NCI-H1417 treated with DMSO at 0.1 percent for 48 hours (cell line): Measurements from ENCODE around the gene CFAP74.

Source experiments
- DNase-seq: peaks from one replicate; lab custom pipeline; 2025; lab: John Stamatoyannopoulos, UW

CFAP74 gene

GRCh38 chr1:2039251-2039650, 35.7 kb upstream of the CFAP74 start:
- DNase-seq, result no peak

GRCh38 chr1:2038229-2038628, 34.6 kb upstream of the CFAP74 start:
- DNase-seq, result no peak

- no peak for DNase-seq
Measured at GRCh38 chr1:2037314-2037979, 33.9 kb upstream of the CFAP74 start.

DNA sequence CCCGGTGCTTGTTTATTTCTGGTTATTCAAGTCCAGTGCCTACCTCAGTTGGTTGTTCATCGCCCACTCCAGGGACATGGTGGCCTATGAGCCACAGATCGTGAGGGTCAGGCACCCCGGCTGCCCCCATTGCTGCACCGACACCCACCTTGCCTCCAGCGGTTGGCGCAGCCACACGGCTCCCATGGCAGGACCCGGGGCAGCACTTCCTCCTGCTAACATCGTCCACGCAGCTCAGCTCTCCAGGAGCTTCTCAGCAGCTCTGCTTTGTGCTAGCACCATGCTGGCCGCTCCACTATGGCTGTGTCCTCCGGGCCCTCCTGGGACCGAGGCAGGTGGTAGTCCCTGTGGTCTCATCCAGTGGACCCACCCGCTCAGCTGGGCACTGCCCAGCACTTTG, 32.7 kb upstream of the CFAP74 start:
- no peak for DNase-seq

- DNase-seq, result no peak
Measured at GRCh38 chr1:2033165-2033564, 29.6 kb upstream of the CFAP74 start.

DNA sequence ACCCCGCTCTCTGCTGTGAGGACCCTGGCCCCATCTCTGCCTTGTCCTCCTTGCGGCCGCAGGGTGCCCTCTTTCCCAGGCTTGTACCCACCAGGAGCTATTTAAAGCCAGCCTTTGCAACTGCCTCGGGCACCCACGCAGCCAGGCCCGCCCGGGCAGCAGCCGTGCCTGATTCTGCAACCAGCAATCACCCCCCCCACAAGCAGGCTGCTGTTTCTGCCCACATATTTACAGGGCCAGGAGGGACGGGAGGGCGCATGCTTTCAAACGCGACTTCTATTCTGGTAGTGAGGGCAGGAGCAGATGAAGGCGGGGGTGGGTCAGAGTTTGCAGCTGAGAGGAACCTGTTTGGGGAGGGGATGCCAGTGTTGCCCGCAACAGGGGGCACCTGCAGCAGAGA, 29.2 kb upstream of the CFAP74 start:
- no peak for DNase-seq

- no peak for DNase-seq
Measured at GRCh38 chr1:2031546-2032540, 28.3 kb upstream of the CFAP74 start.

- no peak for DNase-seq
Measured at GRCh38 chr1:2030076-2030871, 26.7 kb upstream of the CFAP74 start.

DNA sequence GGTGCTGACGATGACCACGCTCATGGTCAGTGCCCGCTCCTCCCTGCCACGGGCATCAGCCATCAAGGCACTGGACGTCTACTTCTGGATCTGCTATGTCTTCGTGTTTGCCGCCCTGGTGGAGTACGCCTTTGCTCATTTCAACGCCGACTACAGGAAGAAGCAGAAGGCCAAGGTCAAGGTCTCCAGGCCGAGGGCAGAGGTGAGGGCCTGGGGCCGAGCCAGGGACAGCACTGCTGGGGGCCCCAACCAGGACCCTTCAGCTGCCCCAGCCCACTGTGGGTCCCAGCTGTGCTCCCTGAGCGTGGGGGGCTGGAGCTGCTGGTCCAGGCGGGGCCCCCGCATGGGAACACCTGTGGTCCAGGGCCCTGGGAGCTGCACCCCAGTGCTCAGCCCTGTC, 26.0 kb upstream of the CFAP74 start:
- no peak for DNase-seq

DNA sequence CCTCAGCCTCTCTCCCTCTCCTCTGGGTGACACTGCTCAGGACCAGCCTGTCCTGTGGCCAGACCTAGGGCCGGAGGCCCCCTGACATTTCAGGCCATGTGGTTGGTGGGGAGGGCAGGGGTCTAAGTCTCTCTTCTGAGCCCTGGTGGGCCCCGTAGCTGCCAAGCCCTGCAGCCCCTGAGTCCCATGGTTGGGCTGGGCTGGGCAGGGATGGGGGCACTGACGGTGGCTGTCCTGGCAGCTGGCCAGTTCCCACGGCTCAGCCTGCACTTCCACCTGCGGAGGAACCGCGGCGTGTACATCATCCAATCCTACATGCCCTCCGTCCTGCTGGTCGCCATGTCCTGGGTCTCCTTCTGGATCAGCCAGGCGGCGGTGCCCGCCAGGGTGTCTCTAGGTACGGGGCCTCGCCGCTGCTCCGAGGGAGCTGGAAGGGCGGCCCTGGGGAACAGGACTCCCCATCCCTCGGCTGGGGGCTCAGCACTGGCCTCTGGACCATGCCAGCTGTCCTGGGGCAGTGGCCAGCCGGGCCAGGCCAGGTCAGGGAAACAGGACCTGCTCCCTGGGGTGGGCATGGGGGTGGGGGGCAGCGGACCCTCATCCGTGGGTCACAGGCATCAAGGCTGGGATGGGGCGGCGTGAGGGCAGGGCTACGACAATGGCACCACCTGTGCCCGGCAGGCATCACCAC, 25.4 kb upstream of the CFAP74 start:
- DNase-seq, result no peak

DNA sequence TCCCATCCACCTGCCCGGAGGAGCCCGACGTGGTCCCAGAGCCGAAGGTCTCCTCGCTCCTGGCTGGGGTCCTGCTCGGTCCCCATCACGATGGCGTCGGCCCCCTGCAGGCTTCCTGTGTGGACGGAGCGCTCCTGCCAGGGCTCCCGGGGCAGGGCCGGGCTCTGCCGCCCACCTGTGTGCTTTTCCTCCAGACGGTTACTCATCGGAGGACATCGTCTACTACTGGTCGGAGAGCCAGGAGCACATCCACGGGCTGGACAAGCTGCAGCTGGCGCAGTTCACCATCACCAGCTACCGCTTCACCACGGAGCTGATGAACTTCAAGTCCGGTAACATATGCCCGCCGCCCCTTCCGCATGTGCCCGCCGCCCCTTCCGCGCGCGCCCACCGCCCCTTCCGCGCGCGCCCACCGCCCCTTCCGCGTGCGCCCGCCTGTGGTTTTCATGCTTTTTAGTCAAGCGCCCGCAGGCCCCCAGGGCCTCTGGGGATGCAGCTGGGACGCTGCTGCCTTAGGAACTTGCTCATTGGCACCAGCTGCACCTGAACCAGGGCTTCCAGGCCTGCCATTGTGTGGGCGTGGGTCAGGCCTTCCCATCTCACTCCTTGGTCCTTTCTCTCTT, 24.5 kb upstream of the CFAP74 start:
- no peak for DNase-seq

DNA sequence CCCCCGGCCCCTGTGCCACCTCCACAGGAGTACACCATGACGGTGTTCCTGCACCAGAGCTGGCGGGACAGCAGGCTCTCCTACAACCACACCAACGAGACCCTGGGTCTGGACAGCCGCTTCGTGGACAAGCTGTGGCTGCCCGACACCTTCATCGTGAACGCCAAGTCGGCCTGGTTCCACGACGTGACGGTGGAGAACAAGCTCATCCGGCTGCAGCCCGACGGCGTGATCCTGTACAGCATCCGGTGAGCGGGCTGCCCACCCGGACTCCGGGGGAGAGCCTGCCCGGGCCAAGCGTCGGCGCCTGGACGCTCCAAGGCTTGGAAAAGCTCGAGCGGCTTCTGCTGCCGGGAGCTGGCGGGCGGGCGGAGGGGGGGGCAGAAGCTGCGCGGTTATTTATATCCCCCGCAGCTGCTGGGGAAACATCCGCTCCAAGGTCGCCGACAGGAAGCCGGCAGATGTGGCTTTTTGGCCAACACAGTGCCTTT, 21.9 kb upstream of the CFAP74 start:
- DNase-seq, result no peak

DNA sequence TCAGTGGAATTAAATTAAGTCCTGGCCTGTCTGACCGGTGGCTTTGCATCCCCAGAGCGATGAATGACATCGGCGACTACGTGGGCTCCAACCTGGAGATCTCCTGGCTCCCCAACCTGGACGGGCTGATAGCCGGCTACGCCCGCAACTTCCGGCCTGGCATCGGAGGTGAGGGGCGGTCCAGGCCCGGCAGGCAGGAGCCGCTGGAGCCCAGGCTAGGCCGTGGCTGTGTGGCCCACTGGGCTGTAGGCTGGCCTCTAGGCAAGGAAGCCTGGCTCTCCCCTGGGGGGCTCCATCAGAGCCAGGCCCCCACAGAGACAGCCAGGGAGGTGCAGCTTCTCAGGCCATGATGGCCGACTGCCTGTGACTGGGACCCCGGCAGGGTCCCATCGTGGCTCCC, 21.3 kb upstream of the CFAP74 start:
- DNase-seq, result no peak

DNA sequence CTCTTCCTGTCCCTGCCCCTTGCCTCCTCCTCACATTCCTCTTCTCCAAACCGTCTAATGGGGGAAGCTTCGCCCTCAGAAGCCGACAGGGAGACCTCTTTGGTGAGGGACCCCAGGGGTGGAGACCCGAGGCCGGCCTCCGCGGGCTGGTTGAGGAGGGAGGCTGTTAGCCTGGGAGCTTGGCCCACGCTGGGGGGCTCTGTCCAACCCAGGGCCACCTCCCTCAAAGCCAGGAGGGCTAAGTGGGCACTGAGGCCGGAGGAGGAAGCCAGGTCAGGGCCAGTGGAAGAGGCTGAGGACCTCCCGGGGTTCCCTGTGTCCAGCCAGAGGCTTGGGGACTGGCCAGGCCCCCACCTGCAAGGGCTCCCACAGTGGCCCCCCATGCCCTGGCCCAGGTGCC, 20.9 kb upstream of the CFAP74 start:
- no peak for DNase-seq

- DNase-seq, result no peak
Measured at GRCh38 chr1:2023187-2023586, 19.6 kb upstream of the CFAP74 start.

DNA sequence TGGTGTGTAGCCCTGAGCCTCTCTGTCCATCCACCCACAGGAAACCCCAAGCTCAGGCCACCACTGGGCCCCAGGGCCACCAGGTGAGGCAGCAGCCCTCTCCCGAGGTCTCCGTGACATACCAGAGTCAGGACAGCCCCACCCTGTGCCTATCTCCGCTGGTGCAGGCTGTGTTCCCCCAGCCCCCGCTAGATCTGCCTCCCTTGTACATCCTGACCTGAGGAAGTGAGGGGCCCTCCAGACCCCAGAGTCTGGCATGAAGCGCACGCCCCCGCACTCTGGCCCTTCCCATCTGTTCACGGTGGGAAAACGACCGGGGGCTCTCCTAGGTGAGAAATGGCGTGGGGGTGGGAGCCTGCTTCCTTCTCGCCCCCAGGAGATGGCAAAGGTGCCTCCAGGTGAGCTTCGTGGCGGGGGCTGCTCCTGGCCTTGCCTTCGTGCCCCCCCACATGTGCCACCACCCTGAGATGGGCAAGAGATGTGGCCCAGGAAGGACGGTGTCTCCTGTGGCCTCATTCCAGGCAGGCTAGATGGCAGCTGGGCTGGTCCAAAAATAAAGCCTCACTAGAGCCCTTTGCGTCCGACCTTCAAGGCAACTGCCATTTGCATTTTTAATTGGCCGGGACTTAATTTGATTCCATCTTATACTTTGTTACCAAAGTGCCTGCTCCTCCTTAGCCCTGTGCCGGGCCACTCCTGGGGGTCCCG, 18.6 kb upstream of the CFAP74 start:
- no peak for DNase-seq

DNA sequence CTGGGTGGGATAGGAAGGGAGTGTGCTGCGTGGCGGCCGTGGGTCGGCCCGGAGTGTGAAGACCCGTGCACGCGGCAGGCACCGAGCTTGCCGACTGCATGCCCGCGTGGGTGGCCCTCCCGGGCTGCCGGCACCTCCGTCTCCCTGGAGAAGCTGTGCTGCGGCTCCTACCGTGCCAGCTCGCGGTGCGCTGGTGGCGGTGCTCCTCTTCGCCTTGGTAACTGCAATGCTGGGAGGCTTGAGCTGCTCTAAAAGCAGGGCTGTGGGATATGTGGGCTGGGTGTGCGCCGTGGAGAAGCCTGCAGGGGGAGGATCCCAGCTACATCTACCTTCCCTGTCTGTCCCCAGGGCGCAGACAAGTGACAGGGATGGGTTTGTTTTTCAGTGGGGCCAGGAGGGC, 18.0 kb upstream of the CFAP74 start:
- DNase-seq, result no peak

GRCh38 chr1:2020310-2020655, 16.7 kb upstream of the CFAP74 start:
- DNase-seq, result no peak

DNA sequence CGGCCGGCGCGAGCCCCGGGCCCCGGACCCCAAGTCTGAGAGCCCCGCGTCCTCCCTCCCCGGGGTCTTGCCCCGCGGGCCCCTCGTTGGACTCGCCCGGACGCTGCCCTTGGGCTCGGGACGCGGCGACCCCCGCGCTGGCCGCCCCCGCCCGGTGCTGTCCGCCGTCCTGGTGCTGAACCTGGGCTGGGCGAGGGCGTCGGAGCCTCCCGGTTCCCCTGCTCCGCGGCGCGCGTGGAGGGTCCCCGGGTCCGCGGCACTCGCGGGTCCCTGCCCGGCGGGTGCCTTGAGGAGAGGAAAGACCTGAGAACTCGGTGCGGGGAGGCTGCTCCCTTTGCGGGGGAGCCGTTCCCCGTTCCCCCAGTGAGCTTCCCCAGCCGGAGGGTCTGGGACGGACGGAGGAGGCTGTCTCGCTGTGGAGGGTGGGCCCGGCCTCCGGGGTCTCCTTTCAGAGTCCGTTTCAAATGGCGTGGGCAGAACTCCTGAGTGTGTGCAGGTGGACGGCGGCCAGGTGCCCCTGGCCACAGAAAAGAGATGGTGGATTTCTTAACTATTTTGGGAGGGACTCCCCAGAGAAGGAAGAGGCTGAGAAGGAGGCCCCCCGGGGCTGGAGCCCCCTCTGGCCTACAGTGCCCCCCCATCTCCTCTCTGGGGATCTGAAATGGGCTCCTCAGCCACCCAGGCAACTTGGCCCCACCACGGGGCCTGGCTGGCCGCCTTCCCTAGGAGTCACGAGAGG, 16.2 kb upstream of the CFAP74 start:
- no peak for DNase-seq

GRCh38 chr1:2019172-2019543, 15.6 kb upstream of the CFAP74 start, which contains the start of gene GABRD:
Gene GABRD (plus strand): TSS chr1:2019345. CDS start chr1:2019424, 79 bp downstream.
- DNase-seq, result no peak
